Esophagus muscularis mucosa (tissue), 4 donors: ENCODE measurements around the gene ZNF396. TPM values are rescaled to one million over a fixed set of nuclear protein-coding genes. Genes with fewer than 3 reads are reported as not detected.
A peak's percentile ranks its signal among the peaks of the same experiment; 100 is the strongest.

Experiments used
- DNase-seq: peaks from one replicate; pipeline ENCODE4 v3.0.0-alpha.2; 2017; ENCODE audit errors: extremely low spot score
- H3K27ac ChIP-seq, 4 donors: fragments of 200-600 bp; sonication (generic); replicated peaks in 1 of 4; 1 replicate in 3 of 4; 2 replicates in 1 of 4; pipeline ENCODE4 v1.5.1; 2016 to 2019; ENCODE audit warnings: mild to moderate bottlenecking in 1 of 4
- H3K27me3 ChIP-seq, 4 donors: fragments of 200-600 bp; sonication (generic); one replicate each; pipeline versions ENCODE4 v1.5.1 to v1.6.0; 2016 to 2019
- H3K36me3 ChIP-seq, 4 donors: fragments of 200-600 bp; sonication (generic); one replicate each; pipeline ENCODE4 v1.5.1; 2016 to 2019
- H3K4me1 ChIP-seq, 4 donors: fragments of 200-600 bp; sonication (generic); one replicate each; pipeline ENCODE4 v1.5.1; 2016 to 2019
- H3K4me3 ChIP-seq, 4 donors: fragments of 200-600 bp; sonication (generic); 1 replicate in 2 of 4; 2 replicates in 2 of 4; pipeline ENCODE4 v1.5.1; 2016 to 2019; ENCODE audit warnings: mild to moderate bottlenecking in 4 of 4, moderate library complexity in 1 of 4
- H3K9me3 ChIP-seq, 4 donors: fragments of 200-600 bp; sonication (generic); 1 replicate in 3 of 4; 2 replicates in 1 of 4; pipeline ENCODE4 v1.5.1; 2016 to 2019
- EP300 ChIP-seq: sonication (generic); formaldehyde crosslinking; IDR thresholded peaks from one replicate; pipeline ENCODE4 v1.6.1; 2017; ENCODE audit warnings: antibody characterized with exemption
- POLR2A ChIP-seq: fragments of 450-650 bp; IDR thresholded peaks from one replicate; pipeline ENCODE4 v1.6.1; 2017; ENCODE audit warnings: antibody characterized with exemption, moderate library complexity, mild to moderate bottlenecking, low read depth
- POLR2AphosphoS5 ChIP-seq, 2 donors: sonication (generic); formaldehyde crosslinking; IDR thresholded peaks; one replicate each; pipeline ENCODE4 v1.6.1; 2017; ENCODE audit warnings: antibody characterized with exemption in 2 of 2
- WGBS: methylation state at CpG from one replicate; pipeline ENCODE4 v1.1.5; 2018; 5-methylcytosine and 5-hydroxymethylcytosine counted together
- intact Hi-C: fragments of 100-400 bp; cut with DNase I; formaldehyde crosslinking; loops from one replicate; pipeline ENCODE4 v1.15.1; 2023
- total RNA-seq, 4 donors: library from RNA; depleted of rRNA; stranded (reverse); fragments of >200 nt; gene quantifications; one replicate each; pipeline versions ENCODE4 v1.1.0 to v1.2.1, GENCODE V29; 2016
- TF ChIP-seq, protein P1 (sequence below), 3 experiments: fragments of 200-600 bp in 2 of 3; fragments of 450-650 bp in 1 of 3; sonication (generic) in 2 of 3; IDR thresholded peaks; one replicate each; pipeline ENCODE4 v1.5.1; 2017 to 2019; ENCODE audit warnings: antibody characterized with exemption in 3 of 3, mild to moderate bottlenecking in 2 of 3, moderate library complexity in 1 of 3

The ZNF396 gene
- total RNA-seq: 1 to 10 TPM in 3 of 4 donors, under 1 TPM in 1; 0.99 to 2.5 (median 1.4) TPM

- peak within 1 kb of the TSS; percentile 24 to 73 (median 66) for H3K27ac ChIP-seq
- intact Hi-C loops: no loop called here
- 9% methylated on average over 23 of the region's 78 CpGs for WGBS
Measured at GRCh38 chr18:35376742-35377695, at the start of gene ZNF396. Gene ZNF396 (minus strand): TSS chr18:35377337. CDS start chr18:35374292, 3,045 bp downstream.

GRCh38 chr18:35426786-35427185 lies 49.6 kb upstream of the ZNF396 start:
- intact Hi-C loops: no loop called here
- TF ChIP-seq, protein P1, sequence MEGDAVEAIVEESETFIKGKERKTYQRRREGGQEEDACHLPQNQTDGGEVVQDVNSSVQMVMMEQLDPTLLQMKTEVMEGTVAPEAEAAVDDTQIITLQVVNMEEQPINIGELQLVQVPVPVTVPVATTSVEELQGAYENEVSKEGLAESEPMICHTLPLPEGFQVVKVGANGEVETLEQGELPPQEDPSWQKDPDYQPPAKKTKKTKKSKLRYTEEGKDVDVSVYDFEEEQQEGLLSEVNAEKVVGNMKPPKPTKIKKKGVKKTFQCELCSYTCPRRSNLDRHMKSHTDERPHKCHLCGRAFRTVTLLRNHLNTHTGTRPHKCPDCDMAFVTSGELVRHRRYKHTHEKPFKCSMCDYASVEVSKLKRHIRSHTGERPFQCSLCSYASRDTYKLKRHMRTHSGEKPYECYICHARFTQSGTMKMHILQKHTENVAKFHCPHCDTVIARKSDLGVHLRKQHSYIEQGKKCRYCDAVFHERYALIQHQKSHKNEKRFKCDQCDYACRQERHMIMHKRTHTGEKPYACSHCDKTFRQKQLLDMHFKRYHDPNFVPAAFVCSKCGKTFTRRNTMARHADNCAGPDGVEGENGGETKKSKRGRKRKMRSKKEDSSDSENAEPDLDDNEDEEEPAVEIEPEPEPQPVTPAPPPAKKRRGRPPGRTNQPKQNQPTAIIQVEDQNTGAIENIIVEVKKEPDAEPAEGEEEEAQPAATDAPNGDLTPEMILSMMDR (IDR thresholded peaks at IDR 0.05): no peak
- TF ChIP-seq POLR2AphosphoS5 (IDR thresholded peaks at IDR 0.05): no peak
- TF ChIP-seq POLR2A: no peak
- no peak for TF ChIP-seq EP300
- WGBS: 91% methylated on average over 5 of the region's 5 CpGs

More at GRCh38 chr18:35376742-35377695, at the start of gene ZNF396:
- Histone ChIP-seq H3K4me1 (peaks cover 3 to 15% (median 11%) of the 10 kb centered on the region in 4 donors), H3K9me3 (peaks cover 0 to 2% (median 0%) of the 10 kb centered on the region in 4 donors), H3K27me3 (peaks cover 0 to 6% (median 0%) of the 10 kb centered on the region in 4 donors), H3K36me3 (peaks cover 0 to 5% (median 2%) of the 10 kb centered on the region in 4 donors), H3K4me3 (peak within 1 kb of the TSS; percentile 70 to 98 (median 93))
- peak; percentile 93 for DNase-seq
- TF ChIP-seq, protein P1 (IDR thresholded peaks at IDR 0.05): no peak
- peak; percentile 43 to 47 for TF ChIP-seq POLR2AphosphoS5 (IDR thresholded peaks at IDR 0.05)

DNA sequence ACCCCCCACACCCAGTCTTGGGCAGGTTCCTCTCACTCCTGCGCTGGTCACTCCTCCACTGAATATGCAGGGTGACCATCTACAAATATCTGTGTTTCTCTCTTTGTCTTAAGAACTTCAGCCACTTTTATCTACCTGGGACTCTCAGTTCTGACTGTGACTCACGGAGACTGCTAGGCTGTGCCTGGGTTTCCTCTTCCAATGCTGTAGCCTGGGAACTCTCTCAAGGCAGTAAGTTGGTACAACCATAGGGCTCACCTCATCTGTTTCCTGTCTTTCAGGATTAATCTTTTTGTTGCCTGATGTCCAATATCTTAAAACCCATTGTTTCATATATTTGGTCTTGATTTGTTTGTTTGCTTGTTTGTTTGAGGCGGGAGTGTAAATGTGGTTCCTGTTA lies 47.2 kb upstream of the ZNF396 start:
- intact Hi-C loops: no loop called here
- DNase-seq: no peak
- Histone ChIP-seq H3K27ac (no peak overlapping the region), H3K4me3 (no peak overlapping the region), H3K27me3 (no peaks in the 10 kb centered on the region), H3K36me3 (no peaks in the 10 kb centered on the region), H3K9me3 (peaks cover 0 to 3% (median 0%) of the 10 kb centered on the region in 4 donors), H3K4me1 (no peaks in the 10 kb centered on the region)
- 90% methylated on average over 3 of the region's 3 CpGs for WGBS
- TF ChIP-seq POLR2A (no peak), POLR2AphosphoS5 (IDR thresholded peaks at IDR 0.05) (no peak), EP300 (no peak)
- TF ChIP-seq, protein P1 (IDR thresholded peaks at IDR 0.05): no peak

More at GRCh38 chr18:35426786-35427185, 49.6 kb upstream of the ZNF396 start:
- H3K27ac ChIP-seq: no peak overlapping the region
- DNase-seq: no peak
- H3K9me3 ChIP-seq: no peaks in the 10 kb centered on the region
- no peaks in the 10 kb centered on the region for H3K36me3 ChIP-seq
- H3K4me1 ChIP-seq: no peaks in the 10 kb centered on the region
- no peak overlapping the region for H3K4me3 ChIP-seq
- no peaks in the 10 kb centered on the region for H3K27me3 ChIP-seq

DNA sequence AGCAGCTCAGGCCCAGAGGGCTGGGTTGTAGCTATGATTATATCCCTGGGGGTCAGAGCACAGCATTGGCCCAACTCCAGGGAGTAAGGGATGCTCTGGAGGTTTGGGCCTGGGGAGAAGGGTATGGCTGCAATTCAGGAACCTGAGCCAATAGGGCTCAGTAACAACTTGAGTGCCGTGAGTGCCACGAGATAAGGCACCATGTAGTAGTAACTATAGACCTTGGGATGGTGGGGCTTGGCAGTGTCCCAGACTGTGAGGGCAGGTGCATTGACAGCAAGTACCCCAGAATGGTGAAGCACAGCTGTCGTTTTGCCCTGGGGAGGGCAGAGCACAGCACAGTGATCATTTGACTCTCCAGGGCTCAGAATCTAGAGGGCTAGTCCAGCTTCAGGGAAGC lies 45.1 kb upstream of the ZNF396 start:
- Histone ChIP-seq H3K9me3 (peaks cover 0 to 22% (median 1%) of the 10 kb centered on the region in 4 donors), H3K4me3 (no peak overlapping the region), H3K4me1 (no peaks in the 10 kb centered on the region), H3K36me3 (no peaks in the 10 kb centered on the region), H3K27me3 (no peaks in the 10 kb centered on the region), H3K27ac (no peak overlapping the region)
- WGBS: 87% methylated on average over 3 of the region's 3 CpGs
- no peak for DNase-seq
- TF ChIP-seq POLR2A: no peak
- TF ChIP-seq, protein P1 (IDR thresholded peaks at IDR 0.05): no peak
- intact Hi-C loops: no loop called here
